ENCODE results near the gene GNL1. TPM values are rescaled to one million over a fixed set of nuclear protein-coding genes. Genes with fewer than 3 reads are reported as not detected.
"Not testable (repeated sequence)": the region's sequence is repeated elsewhere in the genome, so short reads cannot be mapped to it uniquely, and the experiment has no call there.

Gene GNL1
- total and polyA plus RNA-seq, 2 experiments from 2014 or later: 16.1 to 33.9 TPM

DNA sequence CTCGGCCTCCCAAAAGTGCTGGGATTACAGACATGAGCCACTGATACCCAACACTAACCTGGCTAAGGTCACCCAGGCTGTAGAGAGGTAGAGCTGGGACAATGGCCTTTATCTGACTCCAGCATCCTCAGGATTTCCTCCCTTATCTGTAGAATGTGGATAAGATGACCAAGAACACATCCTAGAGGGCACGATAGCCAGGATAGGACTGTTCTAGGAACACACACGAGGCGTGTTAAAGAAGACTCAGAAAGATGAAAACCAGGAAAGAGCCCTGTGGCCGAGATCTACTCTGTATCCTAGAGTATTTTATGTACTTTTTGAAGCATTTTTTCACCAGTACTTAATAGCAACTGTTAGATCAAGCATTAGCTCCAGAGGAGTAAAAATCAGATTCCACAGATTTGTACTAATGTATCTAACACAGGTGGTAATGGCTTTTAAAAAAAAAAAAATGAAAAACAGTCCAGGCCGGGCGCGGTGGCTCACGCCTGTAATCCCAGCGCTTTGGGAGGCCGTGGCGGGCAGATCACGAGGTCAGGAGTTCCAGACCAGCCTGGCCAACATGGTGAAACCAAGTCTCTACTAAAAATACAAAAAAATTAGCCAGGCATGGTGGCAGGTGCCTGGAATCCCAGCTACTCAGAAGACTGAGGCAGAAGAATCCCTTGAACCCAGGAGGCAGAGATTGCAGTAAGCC is 43.5 kb upstream of the GNL1 start:
- no peak for DNase-seq (ENCODE audit: low read depth in 1 of 2, low spot score in 1 of 2)
- peak overlapping the region; percentile 59 for H3K27ac ChIP-seq
- H3K9me3 ChIP-seq (ENCODE audit: low read depth): no peaks in the 10 kb centered on the region
- peaks cover 38% of the 10 kb centered on the region for H3K36me3 ChIP-seq
- no peaks in the 10 kb centered on the region for H3K4me1 ChIP-seq (ENCODE audit: low read depth)
- no peak overlapping the region for H3K4me3 ChIP-seq
- TF ChIP-seq, protein P1, sequence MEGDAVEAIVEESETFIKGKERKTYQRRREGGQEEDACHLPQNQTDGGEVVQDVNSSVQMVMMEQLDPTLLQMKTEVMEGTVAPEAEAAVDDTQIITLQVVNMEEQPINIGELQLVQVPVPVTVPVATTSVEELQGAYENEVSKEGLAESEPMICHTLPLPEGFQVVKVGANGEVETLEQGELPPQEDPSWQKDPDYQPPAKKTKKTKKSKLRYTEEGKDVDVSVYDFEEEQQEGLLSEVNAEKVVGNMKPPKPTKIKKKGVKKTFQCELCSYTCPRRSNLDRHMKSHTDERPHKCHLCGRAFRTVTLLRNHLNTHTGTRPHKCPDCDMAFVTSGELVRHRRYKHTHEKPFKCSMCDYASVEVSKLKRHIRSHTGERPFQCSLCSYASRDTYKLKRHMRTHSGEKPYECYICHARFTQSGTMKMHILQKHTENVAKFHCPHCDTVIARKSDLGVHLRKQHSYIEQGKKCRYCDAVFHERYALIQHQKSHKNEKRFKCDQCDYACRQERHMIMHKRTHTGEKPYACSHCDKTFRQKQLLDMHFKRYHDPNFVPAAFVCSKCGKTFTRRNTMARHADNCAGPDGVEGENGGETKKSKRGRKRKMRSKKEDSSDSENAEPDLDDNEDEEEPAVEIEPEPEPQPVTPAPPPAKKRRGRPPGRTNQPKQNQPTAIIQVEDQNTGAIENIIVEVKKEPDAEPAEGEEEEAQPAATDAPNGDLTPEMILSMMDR (IDR thresholded peaks at IDR 0.05; ENCODE audit: low read depth, low read length): no peak
- H3K27me3 ChIP-seq: no peaks in the 10 kb centered on the region

- Histone ChIP-seq H3K27me3 (no peaks in the 10 kb centered on the region), H3K9me3 (ENCODE audit: low read depth) (no peaks in the 10 kb centered on the region), H3K4me3 (no peak overlapping the region), H3K4me1 (ENCODE audit: low read depth) (no peaks in the 10 kb centered on the region), H3K27ac (peak overlapping the region; percentile 62), H3K36me3 (peaks cover 34% of the 10 kb centered on the region)
- TF ChIP-seq, protein P1 (IDR thresholded peaks at IDR 0.05; ENCODE audit: low read depth, low read length): no peak
- DNase-seq (ENCODE audit: low read depth in 1 of 2, low spot score in 1 of 2): no peak
Observed at GRCh38 chr6:30598912-30599624, 42.8 kb upstream of the GNL1 start.

- H3K27me3 ChIP-seq; H3K9me3 ChIP-seq (ENCODE audit: low read depth); H3K4me1 ChIP-seq (ENCODE audit: low read depth); H3K4me3 ChIP-seq: not testable (repeated sequence)
- Histone ChIP-seq H3K27ac (peak overlapping the region; percentile 12), H3K36me3 (peaks cover 19% of the 10 kb centered on the region)
- TF ChIP-seq, protein P1 (IDR thresholded peaks at IDR 0.05; ENCODE audit: low read depth, low read length): peak; percentile 78
- DNase-seq (ENCODE audit: low read depth in 1 of 2, low spot score in 1 of 2): peak; percentile 80 to 86
Observed at GRCh38 chr6:30597315-30598144, 41.2 kb upstream of the GNL1 start.

- H3K36me3 ChIP-seq: peaks cover 23% of the 10 kb centered on the region
- no peaks in the 10 kb centered on the region for H3K4me1 ChIP-seq (ENCODE audit: low read depth)
- TF ChIP-seq, protein P1 (IDR thresholded peaks at IDR 0.05; ENCODE audit: low read depth, low read length): no peak
- H3K27me3 ChIP-seq: no peaks in the 10 kb centered on the region
- DNase-seq (ENCODE audit: low read depth in 1 of 2, low spot score in 1 of 2): no peak
- no peak overlapping the region for H3K27ac ChIP-seq
- no peaks in the 10 kb centered on the region for H3K9me3 ChIP-seq (ENCODE audit: low read depth)
- no peak overlapping the region for H3K4me3 ChIP-seq
Observed at GRCh38 chr6:30592287-30592686, 36.0 kb upstream of the GNL1 start.

- peak in 1 of 2 donors; percentile 57 for DNase-seq (ENCODE audit: low read depth in 1 of 2, low spot score in 1 of 2)
- TF ChIP-seq, protein P1 (IDR thresholded peaks at IDR 0.05; ENCODE audit: low read depth, low read length): no peak
- Histone ChIP-seq H3K27ac (peak overlapping the region; percentile 30), H3K9me3 (ENCODE audit: low read depth) (no peaks in the 10 kb centered on the region), H3K4me3 (no peak overlapping the region), H3K27me3 (no peaks in the 10 kb centered on the region), H3K36me3 (peaks cover 32% of the 10 kb centered on the region), H3K4me1 (ENCODE audit: low read depth) (no peaks in the 10 kb centered on the region)
Observed at GRCh38 chr6:30591008-30591407, 34.7 kb upstream of the GNL1 start.
